GM10266 (cell line): ENCODE data around the gene MIGA1.
"Not testable (repeated sequence)": the region's sequence is repeated elsewhere in the genome, so short reads cannot be mapped to it uniquely, and the experiment has no call there.

Experiments used
- DNase-seq: peaks from one replicate; pipeline ENCODE4 v3.0.0; 2012; ENCODE audit errors: extremely low spot score
- CTCF ChIP-seq: IDR thresholded peaks from 2 replicates; pipeline ENCODE4 v1.5.1; 2012; ENCODE audit warnings: mild to moderate bottlenecking, low read depth; ENCODE audit not compliant: control insufficient read depth, insufficient read depth; ENCODE audit errors: missing control alignments

The MIGA1 gene

GRCh38 chr1:77776007-77776700 lies 3.3 kb upstream of the MIGA1 start:
- no peak for TF ChIP-seq CTCF

GRCh38 chr1:77781683-77782082 lies 2.2 kb downstream of the MIGA1 start:
- no peak for DNase-seq
- no peak for TF ChIP-seq CTCF

More at GRCh38 chr1:77776007-77776700, 3.3 kb upstream of the MIGA1 start:
- no peak for DNase-seq

- DNase-seq: no peak
- TF ChIP-seq CTCF: no peak
Measured at GRCh38 chr1:77783141-77783540, 3.7 kb downstream of the MIGA1 start.

GRCh38 chr1:77786093-77786741 lies 6.8 kb downstream of the MIGA1 start:
- not testable (repeated sequence) for DNase-seq

GRCh38 chr1:77794550-77794949 lies 15.1 kb downstream of the MIGA1 start:
- TF ChIP-seq CTCF: no peak
- DNase-seq: no peak

GRCh38 chr1:77796695-77797405 lies 17.4 kb downstream of the MIGA1 start:
- no peak for TF ChIP-seq CTCF
- no peak for DNase-seq

GRCh38 chr1:77797991-77798390 lies 18.5 kb downstream of the MIGA1 start:
- DNase-seq: no peak
- TF ChIP-seq CTCF: no peak
